IMR-90 (cell line): Measurements from ENCODE around the gene NXPE3. TPM values are rescaled to one million over a fixed set of nuclear protein-coding genes. Genes with fewer than 3 reads are reported as not detected.
"Not testable (repeated sequence)": the region's sequence is repeated elsewhere in the genome, so short reads cannot be mapped to it uniquely, and the experiment has no call there.

Experiments used
- ATAC-seq: fragments of 200-7000 bp; cut with Tn5 transposase; 2 replicates; pipeline ENCODE4 v1.9.1; 2020; ENCODE audit warnings: low read depth, mild to moderate bottlenecking, moderate library complexity
- BruUV-seq: library from RNA; stranded (reverse); fragments of 400-500 nt; replicated peaks from 2 replicates; lab custom pipeline; 2021; lab: Mats Ljungman, UMichigan
- CTCF ChIA-PET: fragments of 300-600 bp; formaldehyde crosslinking; extraction: SDS; loops from one replicate; lab custom pipeline; 2021; ENCODE audit warnings: antibody characterized with exemption; lab: Yijun Ruan, JAX
- POLR2A ChIA-PET: fragments of 300-600 bp; sonication (Branson Sonifier 250); formaldehyde crosslinking; loops from one replicate; lab custom pipeline; 2022; ENCODE audit warnings: antibody characterized with exemption; ENCODE audit not compliant: unreplicated experiment; lab: Charles Lee
- DNase-seq: peaks from one replicate; pipeline ENCODE4 v3.0.0; 2013
- H2AFZ ChIP-seq: replicated peaks from 2 replicates; pipeline ENCODE3; 2013; ENCODE audit warnings: low read length, mild to moderate bottlenecking; ENCODE audit not compliant: poor library complexity
- H2AK5ac ChIP-seq: 2 replicates; pipeline ENCODE4 v1.6.1; 2013; ENCODE audit warnings: low read depth, low read length, inconsistent platforms
- H2AK9ac ChIP-seq: replicated peaks from 2 replicates; pipeline ENCODE3; 2013; ENCODE audit warnings: mild to moderate bottlenecking, low read depth, low read length, moderate library complexity; ENCODE audit not compliant: poor library complexity
- H2BK120ac ChIP-seq: 2 replicates; pipeline ENCODE4 v1.6.1; 2013; ENCODE audit warnings: low read depth, low read length, inconsistent platforms
- H2BK15ac ChIP-seq: 3 replicates; pipeline ENCODE4 v1.6.1; 2013; ENCODE audit warnings: low read depth, low read length, inconsistent platforms
- H2BK20ac ChIP-seq: 2 replicates; pipeline ENCODE4 v1.6.1; 2013; ENCODE audit warnings: low read depth, mild to moderate bottlenecking, inconsistent platforms, low read length, moderate library complexity
- H2BK5ac ChIP-seq: 2 replicates; pipeline ENCODE4 v1.6.1; 2013; ENCODE audit warnings: mild to moderate bottlenecking, low read depth, low read length, inconsistent platforms; ENCODE audit not compliant: poor library complexity, severe bottlenecking
- H3K14ac ChIP-seq: replicated peaks from 2 replicates; pipeline ENCODE4 v1.6.1; 2013; ENCODE audit warnings: low read depth, low read length, inconsistent platforms
- H3K18ac ChIP-seq: 2 replicates; pipeline ENCODE4 v1.6.1; 2013; ENCODE audit warnings: low read depth, low read length, control low read depth
- H3K23ac ChIP-seq: 2 replicates; pipeline ENCODE4 v1.6.1; 2013; ENCODE audit warnings: low read depth, low read length, inconsistent platforms
- H3K27ac ChIP-seq: 2 replicates; pipeline ENCODE4 v1.5.1; 2013; ENCODE audit warnings: mild to moderate bottlenecking, control low read depth, low read length; ENCODE audit not compliant: insufficient read depth
- H3K27me3 ChIP-seq: 2 replicates; pipeline ENCODE4 v1.6.1; 2013; ENCODE audit warnings: low read length; ENCODE audit not compliant: control insufficient read depth, insufficient read depth
- H3K36me3 ChIP-seq: 2 replicates; pipeline ENCODE4 v1.6.1; 2013; ENCODE audit warnings: low read length, mixed read lengths; ENCODE audit not compliant: control insufficient read depth, insufficient read depth
- H3K4ac ChIP-seq: 2 replicates; pipeline ENCODE4 v1.6.1; 2013; ENCODE audit warnings: low read depth, low read length, inconsistent platforms
- H3K4me1 ChIP-seq: 2 replicates; pipeline ENCODE4 v1.6.1; 2013; ENCODE audit warnings: low read length, mixed read lengths; ENCODE audit not compliant: control insufficient read depth, insufficient read depth
- H3K4me2 ChIP-seq: 2 replicates; pipeline ENCODE4 v1.6.1; 2013; ENCODE audit warnings: low read depth, mild to moderate bottlenecking, control low read depth, low read length, moderate library complexity
- H3K4me3 ChIP-seq: 2 replicates; pipeline ENCODE4 v1.5.1; 2013; ENCODE audit warnings: low read depth, mild to moderate bottlenecking, control low read depth, low read length, moderate library complexity; ENCODE audit not compliant: insufficient read depth
- H3K56ac ChIP-seq: 2 replicates; pipeline ENCODE4 v1.6.1; 2013; ENCODE audit warnings: low read length, inconsistent platforms; ENCODE audit not compliant: insufficient read depth; ENCODE audit errors: extremely low read depth
- H3K79me1 ChIP-seq, 2 experiments: 2 replicates each; pipeline ENCODE4 v1.6.1; 2013; ENCODE audit warnings: low read length in 2 of 2, inconsistent platforms in 1 of 2, low read depth in 1 of 2
- H3K9ac ChIP-seq: 2 replicates; pipeline ENCODE4 v1.6.1; 2013; ENCODE audit warnings: low read depth, low read length, control low read depth
- H3K9me1 ChIP-seq: 2 replicates; pipeline ENCODE4 v1.6.1; 2013; ENCODE audit warnings: low read length, inconsistent platforms; ENCODE audit not compliant: insufficient read depth
- H3K9me3 ChIP-seq: 2 replicates; pipeline ENCODE4 v1.6.1; 2013; ENCODE audit warnings: low read length; ENCODE audit not compliant: control insufficient read depth, insufficient read depth
- H4K20me1 ChIP-seq: 2 replicates; pipeline ENCODE4 v1.6.1; 2013; ENCODE audit warnings: low read length, inconsistent platforms; ENCODE audit not compliant: insufficient read depth
- H4K5ac ChIP-seq: 2 replicates; pipeline ENCODE4 v1.6.1; 2013; ENCODE audit warnings: mild to moderate bottlenecking, low read depth, low read length, control low read depth
- H4K8ac ChIP-seq, 2 experiments: 2 replicates each; pipeline ENCODE4 v1.6.1; 2013; ENCODE audit warnings: low read depth in 2 of 2, low read length in 2 of 2, control low read depth in 1 of 2, inconsistent platforms in 1 of 2
- H4K91ac ChIP-seq: 2 replicates; pipeline ENCODE4 v1.6.1; 2013; ENCODE audit warnings: low read depth, low read length, inconsistent platforms; ENCODE audit not compliant: insufficient read depth
- WGBS, 2 experiments: methylation state at CpG; one replicate each; pipeline versions ENCODE4 v1.1.5 to v1.1.7; 2013; ENCODE audit warnings: missing lambda C conversion rate in 2 of 2; ENCODE audit not compliant: insufficient read length in 1 of 2; ENCODE audit errors: extremely low coverage in 2 of 2; 5-methylcytosine and 5-hydroxymethylcytosine counted together
- dilution Hi-C: fragments of 300-500 bp; cut with HindIII; formaldehyde crosslinking; loops from one replicate; pipeline ENCODE4 v1.14.3; 2018; ENCODE audit warnings: low sequenced_read_pairs; ENCODE audit not compliant: unreplicated experiment
- in situ Hi-C: fragments of 300-500 bp; cut with MboI; formaldehyde crosslinking; loops from 3 replicates; pipeline ENCODE4 v1.14.3; 2019; ENCODE audit warnings: low sequenced_read_pairs, inconsistent platforms, mixed read lengths
- intact Hi-C: fragments of 100-400 bp; cut with micrococcal nuclease; formaldehyde crosslinking; loops from 2 replicates; pipeline ENCODE4 v1.10.0; 2022
- polyA plus RNA-seq, 3 experiments: library from polyadenylated mRNA; depleted of rRNA; stranded (reverse); fragments of >200 nt; gene quantifications; 2 replicates each; pipeline ENCODE4 v1.2.3, GENCODE V29; 2012; ENCODE audit warnings: low replicate concordance in 1 of 3
- total RNA-seq: library from RNA; depleted of rRNA; stranded (reverse); fragments of >200 nt; gene quantifications from 2 replicates; pipeline ENCODE4 v1.2.3, GENCODE V29; 2012

The NXPE3 gene
- total and polyA plus RNA-seq, 2 of the 4 experiments (the other 2 are of a cell fraction): 20.0 to 23.8 TPM

DNA sequence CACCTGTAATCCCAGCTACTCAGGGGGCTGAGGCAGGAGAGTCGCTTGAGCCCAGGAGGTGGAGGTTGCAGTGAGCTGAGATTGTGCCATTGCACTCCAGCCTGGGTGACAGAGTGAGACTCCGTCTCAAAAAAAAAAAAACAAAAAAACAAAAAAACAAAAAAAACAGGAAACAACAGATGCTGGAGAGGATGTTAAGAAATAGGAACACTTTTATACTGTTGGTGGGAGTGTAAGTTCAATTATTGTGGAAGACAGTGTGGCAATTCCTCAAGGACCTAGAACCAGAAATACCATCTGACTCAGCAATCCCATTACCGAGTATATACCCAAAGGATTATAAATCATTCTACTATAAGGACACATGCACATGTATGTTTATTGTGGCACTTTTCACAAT, 37.1 kb upstream of the NXPE3 start:
- H3K56ac ChIP-seq, H4K8ac ChIP-seq, H3K23ac ChIP-seq, CTCF ChIA-PET, H3K9ac ChIP-seq, H2BK5ac ChIP-seq, H2AK9ac ChIP-seq, ATAC-seq, H4K5ac ChIP-seq, H3K9me3 ChIP-seq, intact Hi-C loops, DNase-seq, in situ Hi-C loops, H3K4me2 ChIP-seq, H3K79me1 ChIP-seq, H3K4me1 ChIP-seq, H3K27ac ChIP-seq, POLR2A ChIA-PET, H3K4me3 ChIP-seq, H3K9me1 ChIP-seq, H3K18ac ChIP-seq, BruUV-seq, H2AFZ ChIP-seq, H3K4ac ChIP-seq, H2BK120ac ChIP-seq, H2AK5ac ChIP-seq, H2BK15ac ChIP-seq, H4K20me1 ChIP-seq, dilution Hi-C loops, H3K36me3 ChIP-seq, H3K27me3 ChIP-seq, H3K14ac ChIP-seq, H4K91ac ChIP-seq, H2BK20ac ChIP-seq: not testable (repeated sequence)
- no CpG with 5 or more reads among the region's 3 CpGs for WGBS, 2 experiments
